HEK293 (cell line): ENCODE results near the gene DNMBP.

Source experiments
- CTCF ChIA-PET: fragments of 350-600 bp; formaldehyde crosslinking; extraction: SDS; loops from one replicate; lab custom pipeline; 2021; ENCODE audit warnings: antibody characterized with exemption; lab: Yijun Ruan, JAX
- POLR2A ChIA-PET: fragments of 300-600 bp; formaldehyde crosslinking; extraction: SDS; loops from one replicate; lab custom pipeline; 2020; ENCODE audit warnings: antibody characterized with exemption, inconsistent platforms; lab: Yijun Ruan, JAX
- H3K27ac ChIP-seq: fragments of 200-500 bp; sonication (Bioruptor generic); 2 replicates; pipeline ENCODE4 v1.5.1; 2014; ENCODE audit warnings: low read depth, low read length, control low read depth, inconsistent platforms; ENCODE audit errors: extremely low read depth
- H3K36me3 ChIP-seq, 2 experiments: fragments of 200-500 bp in 1 of 2; sonication (Bioruptor generic) in 1 of 2; 1 replicate in 1 of 2; 2 replicates in 1 of 2; pipeline ENCODE4 v1.5.1; 2014 to 2017; ENCODE audit warnings: inconsistent platforms in 2 of 2, low read length in 2 of 2; ENCODE audit not compliant: control insufficient read depth in 2 of 2, insufficient read depth in 1 of 2
- H3K4me1 ChIP-seq: fragments of 200-500 bp; sonication (Bioruptor generic); 2 replicates; pipeline ENCODE4 v1.5.1; 2014; ENCODE audit warnings: mild to moderate bottlenecking, low read length, inconsistent platforms; ENCODE audit not compliant: control insufficient read depth, insufficient read depth
- H3K4me3 ChIP-seq: 2 replicates; pipeline ENCODE4 v1.5.1; 2011; ENCODE audit warnings: low read depth, mild to moderate bottlenecking, control low read depth, low read length, moderate library complexity
- H3K9me3 ChIP-seq: fragments of 200-500 bp; sonication (Bioruptor generic); 2 replicates; pipeline ENCODE4 v1.5.1; 2014; ENCODE audit warnings: low read depth, low read length, inconsistent platforms; ENCODE audit not compliant: control insufficient read depth, insufficient read depth
- BCL11A ChIP-seq: fragments of 450-650 bp; formaldehyde crosslinking; IDR thresholded peaks from 2 replicates; pipeline ENCODE4 v1.5.1; 2016; ENCODE audit warnings: low read depth, missing biosample characterization, missing genetic modification characterization
- FEZF1 ChIP-seq: fragments of 450-650 bp; formaldehyde crosslinking; IDR thresholded peaks from 2 replicates; pipeline ENCODE4 v1.5.1; 2016; ENCODE audit warnings: missing biosample characterization, missing genetic modification characterization
- GLIS1 ChIP-seq: fragments of 450-650 bp; formaldehyde crosslinking; IDR thresholded peaks from 2 replicates; pipeline ENCODE4 v1.5.1; 2016; ENCODE audit warnings: missing biosample characterization, missing genetic modification characterization
- KLF17 ChIP-seq: fragments of 450-650 bp; formaldehyde crosslinking; IDR thresholded peaks from 2 replicates; pipeline ENCODE4 v1.5.1; 2016; ENCODE audit warnings: missing biosample characterization, missing genetic modification characterization
- MEIS1 ChIP-seq: sonication (generic); formaldehyde crosslinking; IDR thresholded peaks from 2 replicates; pipeline ENCODE4 v1.8.1; 2022; ENCODE audit warnings: missing genetic modification reagents, mild to moderate bottlenecking, borderline replicate concordance
- PATZ1 ChIP-seq: fragments of 450-650 bp; formaldehyde crosslinking; IDR thresholded peaks from 2 replicates; pipeline ENCODE4 v1.5.1; 2016; ENCODE audit warnings: missing biosample characterization, missing genetic modification characterization
- RBAK ChIP-seq: fragments of 450-650 bp; formaldehyde crosslinking; IDR thresholded peaks from 2 replicates; pipeline ENCODE4 v1.5.1; 2016; ENCODE audit warnings: missing biosample characterization, missing genetic modification characterization
- SP2 ChIP-seq: fragments of 450-650 bp; formaldehyde crosslinking; IDR thresholded peaks from 2 replicates; pipeline ENCODE4 v1.5.1; 2016; ENCODE audit warnings: missing biosample characterization, missing genetic modification characterization
- SP7 ChIP-seq: fragments of 450-650 bp; formaldehyde crosslinking; IDR thresholded peaks from 2 replicates; pipeline ENCODE4 v1.5.1; 2016; ENCODE audit warnings: missing biosample characterization, missing genetic modification characterization
- WT1 ChIP-seq: fragments of 450-650 bp; formaldehyde crosslinking; IDR thresholded peaks from 2 replicates; pipeline ENCODE4 v1.5.1; 2016; ENCODE audit warnings: missing biosample characterization, missing genetic modification characterization
- ZEB2 ChIP-seq: fragments of 450-650 bp; formaldehyde crosslinking; IDR thresholded peaks from 2 replicates; pipeline ENCODE4 v1.5.1; 2016; ENCODE audit warnings: missing biosample characterization, missing genetic modification characterization
- ZNF10 ChIP-seq: fragments of 450-650 bp; formaldehyde crosslinking; IDR thresholded peaks from 2 replicates; pipeline ENCODE4 v1.5.1; 2017; ENCODE audit warnings: missing biosample characterization, missing genetic modification characterization
- ZNF133 ChIP-seq: fragments of 450-650 bp; formaldehyde crosslinking; IDR thresholded peaks from 2 replicates; pipeline ENCODE4 v1.5.1; 2016; ENCODE audit warnings: missing biosample characterization, missing genetic modification characterization
- ZNF211 ChIP-seq: fragments of 450-650 bp; formaldehyde crosslinking; IDR thresholded peaks from 2 replicates; pipeline ENCODE4 v1.5.1; 2016; ENCODE audit warnings: low read depth, missing biosample characterization, missing genetic modification characterization
- ZNF398 ChIP-seq: fragments of 450-650 bp; formaldehyde crosslinking; IDR thresholded peaks from 2 replicates; pipeline ENCODE4 v1.5.1; 2017; ENCODE audit warnings: missing biosample characterization, missing genetic modification characterization
- ZNF558 ChIP-seq: fragments of 450-650 bp; formaldehyde crosslinking; IDR thresholded peaks from 2 replicates; pipeline ENCODE4 v1.5.1; 2016; ENCODE audit warnings: missing biosample characterization, missing genetic modification characterization
- ZNF560 ChIP-seq: fragments of 450-650 bp; formaldehyde crosslinking; IDR thresholded peaks from 2 replicates; pipeline ENCODE4 v1.5.1; 2017; ENCODE audit warnings: missing biosample characterization, missing genetic modification characterization, borderline replicate concordance
- ZNF645 ChIP-seq: fragments of 450-650 bp; formaldehyde crosslinking; IDR thresholded peaks from 2 replicates; pipeline ENCODE4; 2016; ENCODE audit warnings: missing biosample characterization, missing genetic modification characterization
- ZNF654 ChIP-seq: fragments of 450-650 bp; formaldehyde crosslinking; IDR thresholded peaks from 2 replicates; pipeline ENCODE4 v1.5.1; 2016; ENCODE audit warnings: low read depth, missing biosample characterization, missing genetic modification characterization
- ZNF701 ChIP-seq: fragments of 450-650 bp; formaldehyde crosslinking; IDR thresholded peaks from 2 replicates; pipeline ENCODE4 v1.5.1; 2016; ENCODE audit warnings: missing biosample characterization, missing genetic modification characterization
- ZNF76 ChIP-seq: fragments of 450-650 bp; formaldehyde crosslinking; IDR thresholded peaks from 2 replicates; pipeline ENCODE4; 2016; ENCODE audit warnings: low read depth, missing biosample characterization, missing genetic modification characterization, borderline replicate concordance
- ZNF830 ChIP-seq: fragments of 450-650 bp; IDR thresholded peaks from 2 replicates; pipeline ENCODE4 v1.5.0; 2018; ENCODE audit warnings: missing biosample characterization, missing genetic modification characterization, low read depth, mild to moderate bottlenecking, moderate library complexity
- ZSCAN18 ChIP-seq: fragments of 450-650 bp; formaldehyde crosslinking; IDR thresholded peaks from 2 replicates; pipeline ENCODE4 v1.5.1; 2016; ENCODE audit warnings: missing biosample characterization, missing genetic modification characterization

The DNMBP gene

GRCh38 chr10:99995713-99996112 lies 14.0 kb downstream of the DNMBP start:
- TF ChIP-seq ZNF560 (tag by site-specific recombination) (no peak), PATZ1 (tag by site-specific recombination) (no peak), ZNF398 (tag by site-specific recombination) (no peak), ZNF654 (tag by site-specific recombination) (no peak), ZSCAN18 (tag by site-specific recombination) (no peak), ZNF830 (tag by site-specific recombination) (no peak), ZEB2 (tag by site-specific recombination) (no peak), ZNF10 (no peak), BCL11A (tag by site-specific recombination) (no peak), WT1 (tag by site-specific recombination) (no peak), ZNF645 (no peak)
- Histone ChIP-seq H3K27ac (no peak overlapping the region), H3K36me3 (no peaks in the 10 kb centered on the region; a peak in 1 of 3 replicates), H3K4me3 (no peak overlapping the region), H3K4me1 (peaks cover 26% of the 10 kb centered on the region), H3K9me3 (no peaks in the 10 kb centered on the region)
- ChIA-PET CTCF (interaction anchor here (0.6 to 5.6 kb wide), 3 partner anchors 14 to 350 kb away, joined by 3 to 20 read pairs (median 4); partner anchors contain the start of gene DNMBP), POLR2A (no interaction called here)

- CTCF ChIA-PET, result interaction anchor here (0.6 to 5.6 kb wide), 4 partner anchors 14 to 351 kb away, joined by 3 to 20 read pairs (median 4); partner anchors contain the start of gene DNMBP
- no peaks in the 10 kb centered on the region; a peak in 1 of 3 replicates for H3K36me3 ChIP-seq
- POLR2A ChIA-PET, result interaction anchor here (0.6 kb wide), 1 partner anchor 571 kb away, joined by 4 read pairs; no protein-coding TSS in a partner anchor
- H3K27ac ChIP-seq, result no peak overlapping the region
- H3K4me1 ChIP-seq, result peaks cover 25% of the 10 kb centered on the region
- no peaks in the 10 kb centered on the region for H3K9me3 ChIP-seq
- TF ChIP-seq ZNF701 (tag by site-specific recombination) (no peak), ZNF558 (tag by site-specific recombination) (no peak), GLIS1 (no peak), KLF17 (tag by site-specific recombination) (no peak), RBAK (tag by site-specific recombination) (no peak), ZNF76 (tag by site-specific recombination) (no peak), ZNF211 (no peak), ZNF133 (no peak), SP2 (no peak), SP7 (tag by site-specific recombination) (no peak), FEZF1 (tag by site-specific recombination) (no peak), MEIS1 (CRISPR knock-in tag) (no peak)
- TF ChIP-seq, all 188 proteins: peak for 0
- no peak overlapping the region for H3K4me3 ChIP-seq
Observed at GRCh38 chr10:99995269-99995668, 14.5 kb downstream of the DNMBP start.
